Measurements from ENCODE around the gene TMEM243. TPM values are rescaled to one million over a fixed set of nuclear protein-coding genes. Genes with fewer than 3 reads are reported as not detected.

Gene TMEM243
- total and polyA plus RNA-seq, 2 of the 13 experiments (the other 11 are each of a cell fraction or from before 2014, with no cell fraction given) = 25.1 to 31.2 TPM

DNA sequence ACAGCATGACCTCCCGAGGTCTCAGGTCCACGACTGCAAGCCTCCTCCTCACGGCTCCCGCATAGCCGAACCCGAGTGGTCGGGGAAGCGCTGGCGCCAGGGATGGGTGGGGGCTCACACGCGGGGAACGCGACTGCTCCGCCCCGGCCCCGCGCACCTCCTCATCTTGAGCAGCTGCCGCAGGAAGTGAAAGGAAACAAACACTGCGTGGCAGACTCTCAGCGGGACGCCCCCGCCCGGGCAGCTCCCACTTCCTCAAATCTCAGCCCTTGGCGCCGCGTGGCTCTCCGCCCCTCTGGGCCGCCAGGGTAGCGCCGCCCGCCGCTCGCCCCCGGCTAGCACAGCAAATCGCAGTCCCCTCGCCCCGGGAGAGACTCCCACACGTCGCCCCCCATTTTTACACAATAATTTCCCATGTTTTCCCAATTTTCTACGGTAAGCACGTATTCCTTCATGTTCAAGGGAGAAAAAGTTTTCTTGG, at the start of gene TMEM243 (continued):
- TF ChIP-seq, protein P1, sequence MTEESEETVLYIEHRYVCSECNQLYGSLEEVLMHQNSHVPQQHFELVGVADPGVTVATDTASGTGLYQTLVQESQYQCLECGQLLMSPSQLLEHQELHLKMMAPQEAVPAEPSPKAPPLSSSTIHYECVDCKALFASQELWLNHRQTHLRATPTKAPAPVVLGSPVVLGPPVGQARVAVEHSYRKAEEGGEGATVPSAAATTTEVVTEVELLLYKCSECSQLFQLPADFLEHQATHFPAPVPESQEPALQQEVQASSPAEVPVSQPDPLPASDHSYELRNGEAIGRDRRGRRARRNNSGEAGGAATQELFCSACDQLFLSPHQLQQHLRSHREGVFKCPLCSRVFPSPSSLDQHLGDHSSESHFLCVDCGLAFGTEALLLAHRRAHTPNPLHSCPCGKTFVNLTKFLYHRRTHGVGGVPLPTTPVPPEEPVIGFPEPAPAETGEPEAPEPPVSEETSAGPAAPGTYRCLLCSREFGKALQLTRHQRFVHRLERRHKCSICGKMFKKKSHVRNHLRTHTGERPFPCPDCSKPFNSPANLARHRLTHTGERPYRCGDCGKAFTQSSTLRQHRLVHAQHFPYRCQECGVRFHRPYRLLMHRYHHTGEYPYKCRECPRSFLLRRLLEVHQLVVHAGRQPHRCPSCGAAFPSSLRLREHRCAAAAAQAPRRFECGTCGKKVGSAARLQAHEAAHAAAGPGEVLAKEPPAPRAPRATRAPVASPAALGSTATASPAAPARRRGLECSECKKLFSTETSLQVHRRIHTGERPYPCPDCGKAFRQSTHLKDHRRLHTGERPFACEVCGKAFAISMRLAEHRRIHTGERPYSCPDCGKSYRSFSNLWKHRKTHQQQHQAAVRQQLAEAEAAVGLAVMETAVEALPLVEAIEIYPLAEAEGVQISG (CRISPR knock-in tag; IDR thresholded peaks at IDR 0.05) = peak; percentile 22
- TF ChIP-seq, protein P2, sequence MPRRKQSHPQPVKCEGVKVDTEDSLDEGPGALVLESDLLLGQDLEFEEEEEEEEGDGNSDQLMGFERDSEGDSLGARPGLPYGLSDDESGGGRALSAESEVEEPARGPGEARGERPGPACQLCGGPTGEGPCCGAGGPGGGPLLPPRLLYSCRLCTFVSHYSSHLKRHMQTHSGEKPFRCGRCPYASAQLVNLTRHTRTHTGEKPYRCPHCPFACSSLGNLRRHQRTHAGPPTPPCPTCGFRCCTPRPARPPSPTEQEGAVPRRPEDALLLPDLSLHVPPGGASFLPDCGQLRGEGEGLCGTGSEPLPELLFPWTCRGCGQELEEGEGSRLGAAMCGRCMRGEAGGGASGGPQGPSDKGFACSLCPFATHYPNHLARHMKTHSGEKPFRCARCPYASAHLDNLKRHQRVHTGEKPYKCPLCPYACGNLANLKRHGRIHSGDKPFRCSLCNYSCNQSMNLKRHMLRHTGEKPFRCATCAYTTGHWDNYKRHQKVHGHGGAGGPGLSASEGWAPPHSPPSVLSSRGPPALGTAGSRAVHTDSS (CRISPR knock-in tag; conservative IDR thresholded peaks at IDR 0.05) = no peak
- 0 out of 2 replicates have a peak, but pooled peaks have one; percentile 41 for TF ChIP-seq EED (CRISPR knock-in tag; IDR thresholded peaks at IDR 0.05)
- no peak for TF ChIP-seq ZNF615 (CRISPR knock-in tag; IDR thresholded peaks at IDR 0.05; ENCODE audit: borderline replicate concordance)
- TF ChIP-seq, protein P3, sequence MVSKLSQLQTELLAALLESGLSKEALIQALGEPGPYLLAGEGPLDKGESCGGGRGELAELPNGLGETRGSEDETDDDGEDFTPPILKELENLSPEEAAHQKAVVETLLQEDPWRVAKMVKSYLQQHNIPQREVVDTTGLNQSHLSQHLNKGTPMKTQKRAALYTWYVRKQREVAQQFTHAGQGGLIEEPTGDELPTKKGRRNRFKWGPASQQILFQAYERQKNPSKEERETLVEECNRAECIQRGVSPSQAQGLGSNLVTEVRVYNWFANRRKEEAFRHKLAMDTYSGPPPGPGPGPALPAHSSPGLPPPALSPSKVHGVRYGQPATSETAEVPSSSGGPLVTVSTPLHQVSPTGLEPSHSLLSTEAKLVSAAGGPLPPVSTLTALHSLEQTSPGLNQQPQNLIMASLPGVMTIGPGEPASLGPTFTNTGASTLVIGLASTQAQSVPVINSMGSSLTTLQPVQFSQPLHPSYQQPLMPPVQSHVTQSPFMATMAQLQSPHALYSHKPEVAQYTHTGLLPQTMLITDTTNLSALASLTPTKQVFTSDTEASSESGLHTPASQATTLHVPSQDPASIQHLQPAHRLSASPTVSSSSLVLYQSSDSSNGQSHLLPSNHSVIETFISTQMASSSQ (IDR thresholded peaks at IDR 0.05; ENCODE audit: low read depth) = no peak
- TF ChIP-seq, protein P3 (CRISPR knock-in tag; IDR thresholded peaks at IDR 0.05; ENCODE audit: borderline replicate concordance) = no peak
- TF ChIP-seq ZNF616 (CRISPR knock-in tag; IDR thresholded peaks at IDR 0.05; ENCODE audit: low read depth) = no peak
- TF ChIP-seq ZFP41 (CRISPR knock-in tag; IDR thresholded peaks at IDR 0.05; ENCODE audit: borderline replicate concordance) = no peak
- TF ChIP-seq, protein P4, sequence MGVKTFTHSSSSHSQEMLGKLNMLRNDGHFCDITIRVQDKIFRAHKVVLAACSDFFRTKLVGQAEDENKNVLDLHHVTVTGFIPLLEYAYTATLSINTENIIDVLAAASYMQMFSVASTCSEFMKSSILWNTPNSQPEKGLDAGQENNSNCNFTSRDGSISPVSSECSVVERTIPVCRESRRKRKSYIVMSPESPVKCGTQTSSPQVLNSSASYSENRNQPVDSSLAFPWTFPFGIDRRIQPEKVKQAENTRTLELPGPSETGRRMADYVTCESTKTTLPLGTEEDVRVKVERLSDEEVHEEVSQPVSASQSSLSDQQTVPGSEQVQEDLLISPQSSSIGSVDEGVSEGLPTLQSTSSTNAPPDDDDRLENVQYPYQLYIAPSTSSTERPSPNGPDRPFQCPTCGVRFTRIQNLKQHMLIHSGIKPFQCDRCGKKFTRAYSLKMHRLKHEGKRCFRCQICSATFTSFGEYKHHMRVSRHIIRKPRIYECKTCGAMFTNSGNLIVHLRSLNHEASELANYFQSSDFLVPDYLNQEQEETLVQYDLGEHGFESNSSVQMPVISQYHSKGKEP (CRISPR knock-in tag; IDR thresholded peaks at IDR 0.05) = no peak
- no peak for TF ChIP-seq RAD51 (IDR thresholded peaks at IDR 0.05; ENCODE audit: borderline replicate concordance)
- TF ChIP-seq, protein P5, sequence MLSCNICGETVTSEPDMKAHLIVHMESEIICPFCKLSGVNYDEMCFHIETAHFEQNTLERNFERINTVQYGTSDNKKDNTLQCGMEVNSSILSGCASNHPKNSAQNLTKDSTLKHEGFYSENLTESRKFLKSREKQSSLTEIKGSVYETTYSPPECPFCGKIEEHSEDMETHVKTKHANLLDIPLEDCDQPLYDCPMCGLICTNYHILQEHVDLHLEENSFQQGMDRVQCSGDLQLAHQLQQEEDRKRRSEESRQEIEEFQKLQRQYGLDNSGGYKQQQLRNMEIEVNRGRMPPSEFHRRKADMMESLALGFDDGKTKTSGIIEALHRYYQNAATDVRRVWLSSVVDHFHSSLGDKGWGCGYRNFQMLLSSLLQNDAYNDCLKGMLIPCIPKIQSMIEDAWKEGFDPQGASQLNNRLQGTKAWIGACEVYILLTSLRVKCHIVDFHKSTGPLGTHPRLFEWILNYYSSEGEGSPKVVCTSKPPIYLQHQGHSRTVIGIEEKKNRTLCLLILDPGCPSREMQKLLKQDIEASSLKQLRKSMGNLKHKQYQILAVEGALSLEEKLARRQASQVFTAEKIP (CRISPR knock-in tag; IDR thresholded peaks at IDR 0.05; ENCODE audit: borderline replicate concordance) = no peak
- TF ChIP-seq ZFP36L1 (CRISPR knock-in tag; IDR thresholded peaks at IDR 0.05) = no peak
- TF ChIP-seq JUN (CRISPR knock-in tag; IDR thresholded peaks at IDR 0.05) = no peak
- no peak for TF ChIP-seq ZNF180 (CRISPR knock-in tag; IDR thresholded peaks at IDR 0.05; ENCODE audit: borderline replicate concordance, low read depth)
- no peak for TF ChIP-seq ZNF253 (CRISPR knock-in tag; IDR thresholded peaks at IDR 0.05; ENCODE audit: borderline replicate concordance)
- TF ChIP-seq MED8 (CRISPR knock-in tag; IDR thresholded peaks at IDR 0.05; ENCODE audit: insufficient replicate concordance) = no peak
